NCI-H187 (cell line): ENCODE results near the gene GLCE.

Source experiments
- DNase-seq, 2 experiments: peaks; one replicate each; lab custom pipeline; 2025; lab: John Stamatoyannopoulos, UW

The GLCE gene

GRCh38 chr15:69160141-69160993 lies at the start of gene GLCE:
GLCE (plus strand) TSS chr15:69160635; CDS start chr15:69255807, 95,172 bp downstream.
- DNase-seq = peak; percentile 93

- DNase-seq = no peak
These were observed 46.0 kb upstream of the GLCE start for GRCh38 chr15:69114331-69114928.

- DNase-seq = no peak
These were observed 45.4 kb upstream of the GLCE start for GRCh38 chr15:69115031-69115430.

- no peak for DNase-seq
These were observed 44.0 kb upstream of the GLCE start for GRCh38 chr15:69116391-69116790.

GRCh38 chr15:69117431-69117871 lies 43.0 kb upstream of the GLCE start:
- peak; percentile 16 to 27 for DNase-seq

GRCh38 chr15:69118089-69118488 lies 42.3 kb upstream of the GLCE start:
- no peak for DNase-seq

GRCh38 chr15:69119001-69119400 lies 41.4 kb upstream of the GLCE start:
- no peak for DNase-seq

GRCh38 chr15:69119683-69120395 lies 40.6 kb upstream of the GLCE start:
- no peak for DNase-seq

GRCh38 chr15:69120732-69121131 lies 39.7 kb upstream of the GLCE start:
- no peak for DNase-seq

- no peak for DNase-seq
These were observed 39.1 kb upstream of the GLCE start for GRCh38 chr15:69121198-69121828.

GRCh38 chr15:69125236-69125635 lies 35.2 kb upstream of the GLCE start:
- DNase-seq = no peak

- DNase-seq = no peak
These were observed 34.4 kb upstream of the GLCE start for GRCh38 chr15:69126054-69126469.

GRCh38 chr15:69127306-69127705 lies 33.1 kb upstream of the GLCE start:
- DNase-seq = no peak

GRCh38 chr15:69128667-69129311 lies 31.6 kb upstream of the GLCE start:
- DNase-seq = no peak

- no peak for DNase-seq
These were observed 28.8 kb upstream of the GLCE start for GRCh38 chr15:69131362-69132220.

- DNase-seq = no peak
These were observed 28.0 kb upstream of the GLCE start for GRCh38 chr15:69132430-69132829.

GRCh38 chr15:69132977-69133861 lies 27.2 kb upstream of the GLCE start:
- DNase-seq = no peak

GRCh38 chr15:69133862-69134519 lies 26.4 kb upstream of the GLCE start:
- DNase-seq = no peak

GRCh38 chr15:69134791-69135190 lies 25.6 kb upstream of the GLCE start:
- DNase-seq = no peak
